Middle frontal gyrus (tissue), 1 donor: Measurements from ENCODE around the gene CARD9.

Source experiments
- DNase-seq: peaks from one replicate; pipeline ENCODE4 v3.0.0-alpha.2; 2015; ENCODE audit warnings: low spot score; ENCODE audit errors: extremely low spot score

CARD9 gene

DNA sequence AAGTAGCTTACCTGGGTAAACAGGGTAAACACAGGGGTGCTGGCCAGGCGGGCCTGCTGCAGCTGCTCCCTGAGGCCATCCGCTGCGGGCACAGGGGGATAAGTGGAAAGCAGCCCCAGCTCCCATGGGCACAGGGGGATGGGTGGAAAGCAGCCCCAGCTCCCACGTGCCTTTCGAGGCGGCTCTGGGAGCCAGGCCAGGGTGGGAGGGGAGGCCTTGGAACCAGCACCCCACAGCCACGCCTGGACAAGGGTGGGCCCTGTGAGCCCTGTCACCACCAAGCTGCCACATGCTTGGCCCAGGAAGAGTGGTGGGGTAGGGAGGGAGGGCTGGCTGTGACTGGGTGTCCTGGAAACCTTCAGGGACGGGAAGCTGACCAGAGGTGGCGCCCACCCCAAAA, 7.8 kb upstream of the CARD9 start:
- DNase-seq, result no peak

DNA sequence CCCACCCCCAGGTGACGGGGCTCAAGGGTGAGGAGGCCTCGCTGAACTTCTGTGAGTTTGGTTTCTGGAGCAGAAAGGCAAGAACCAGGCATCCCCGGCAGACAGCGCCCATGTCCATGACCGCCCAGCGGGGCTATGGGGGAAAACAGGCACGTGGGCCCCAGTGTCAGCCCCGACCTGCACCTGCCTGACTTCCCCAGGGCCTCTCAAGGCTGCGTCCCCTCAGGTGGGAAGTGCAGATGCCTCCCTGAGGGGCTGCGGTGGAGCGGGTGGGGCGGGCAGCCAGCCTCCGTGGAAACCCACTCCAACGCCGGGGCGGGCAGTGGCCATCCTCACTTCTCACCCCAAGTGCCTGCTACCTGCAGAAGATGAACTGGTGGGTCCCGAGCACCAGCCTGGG, 6.9 kb upstream of the CARD9 start:
- no peak for DNase-seq

GRCh38 chr9:136379891-136380290, 6.4 kb upstream of the CARD9 start:
- DNase-seq, result no peak

DNA sequence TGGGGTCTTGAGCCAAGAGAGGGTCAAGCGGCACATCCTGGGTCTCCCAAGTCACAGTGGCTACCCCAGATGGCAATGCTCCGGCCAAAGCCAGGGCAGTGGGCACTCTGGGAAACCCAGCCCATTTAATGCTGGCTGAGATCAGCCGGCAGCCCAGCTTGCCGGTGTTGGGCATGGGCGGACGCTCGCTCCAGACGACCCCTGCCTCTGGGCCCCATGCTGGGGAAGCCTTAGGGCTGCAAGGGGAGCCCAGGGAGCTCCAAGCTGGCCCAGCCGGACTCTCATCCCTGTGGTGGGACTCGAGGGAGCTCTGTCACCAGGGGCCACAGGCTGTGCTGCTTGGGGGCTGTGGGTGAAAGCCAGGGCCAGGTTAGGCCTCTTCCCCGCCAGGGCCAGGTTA, 5.9 kb upstream of the CARD9 start:
- DNase-seq, result no peak

DNA sequence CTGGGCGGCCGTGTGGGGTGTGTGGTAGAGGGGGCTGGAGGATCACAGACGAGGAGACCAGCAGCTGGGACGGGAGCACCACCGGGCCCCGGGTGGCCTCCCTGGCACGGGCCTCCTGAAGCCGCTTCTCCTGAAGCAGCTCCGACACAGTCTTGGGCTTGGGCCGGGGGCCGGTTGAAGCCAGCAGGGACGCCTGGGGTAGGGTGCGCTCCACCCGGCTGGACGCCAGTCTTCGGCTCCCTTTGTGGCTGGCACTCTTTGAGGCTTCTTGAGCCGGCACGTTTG, 5.5 kb upstream of the CARD9 start:
- DNase-seq, result no peak

DNA sequence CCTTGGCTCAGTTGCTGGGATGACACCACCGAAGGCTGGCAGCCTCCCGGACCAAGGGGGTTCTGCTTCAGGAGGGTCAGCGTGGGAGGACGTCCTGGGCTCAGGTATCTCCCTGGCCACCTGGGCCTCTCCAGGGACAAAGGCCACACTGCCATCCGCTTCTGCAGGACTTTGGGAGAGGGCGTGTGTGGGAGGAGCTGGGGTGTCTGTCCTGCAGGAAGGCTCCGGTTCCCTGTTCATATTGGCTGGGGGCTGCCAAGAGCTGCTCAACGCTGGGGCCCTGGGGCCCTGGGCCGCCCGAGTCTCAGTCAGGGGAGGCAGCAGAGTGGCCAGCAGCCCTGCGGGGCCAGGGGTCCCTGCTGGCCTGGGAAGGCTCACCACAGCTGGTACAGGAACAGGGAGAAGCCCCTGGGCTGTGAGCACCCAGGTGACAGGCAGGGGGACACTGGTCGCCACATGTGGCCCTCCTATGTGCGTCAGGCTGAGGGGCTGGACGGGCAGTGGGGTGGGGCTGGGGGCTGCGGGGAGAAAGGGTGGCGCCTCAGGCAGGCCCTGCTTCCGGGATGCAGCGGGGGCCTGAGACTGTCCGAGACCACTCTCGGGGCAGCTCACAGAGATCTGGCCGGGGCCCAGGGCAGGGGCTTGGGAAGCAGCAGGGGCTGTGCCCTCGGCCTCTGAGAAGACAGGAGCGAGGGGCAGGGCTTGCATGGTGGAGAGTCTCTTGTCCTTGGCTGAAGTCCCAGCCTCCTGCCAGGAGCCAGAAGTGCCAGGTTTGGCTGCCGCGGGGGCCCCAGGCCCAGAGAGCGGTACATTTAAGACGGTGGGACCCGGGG, 4.9 kb upstream of the CARD9 start:
- DNase-seq, result no peak

DNA sequence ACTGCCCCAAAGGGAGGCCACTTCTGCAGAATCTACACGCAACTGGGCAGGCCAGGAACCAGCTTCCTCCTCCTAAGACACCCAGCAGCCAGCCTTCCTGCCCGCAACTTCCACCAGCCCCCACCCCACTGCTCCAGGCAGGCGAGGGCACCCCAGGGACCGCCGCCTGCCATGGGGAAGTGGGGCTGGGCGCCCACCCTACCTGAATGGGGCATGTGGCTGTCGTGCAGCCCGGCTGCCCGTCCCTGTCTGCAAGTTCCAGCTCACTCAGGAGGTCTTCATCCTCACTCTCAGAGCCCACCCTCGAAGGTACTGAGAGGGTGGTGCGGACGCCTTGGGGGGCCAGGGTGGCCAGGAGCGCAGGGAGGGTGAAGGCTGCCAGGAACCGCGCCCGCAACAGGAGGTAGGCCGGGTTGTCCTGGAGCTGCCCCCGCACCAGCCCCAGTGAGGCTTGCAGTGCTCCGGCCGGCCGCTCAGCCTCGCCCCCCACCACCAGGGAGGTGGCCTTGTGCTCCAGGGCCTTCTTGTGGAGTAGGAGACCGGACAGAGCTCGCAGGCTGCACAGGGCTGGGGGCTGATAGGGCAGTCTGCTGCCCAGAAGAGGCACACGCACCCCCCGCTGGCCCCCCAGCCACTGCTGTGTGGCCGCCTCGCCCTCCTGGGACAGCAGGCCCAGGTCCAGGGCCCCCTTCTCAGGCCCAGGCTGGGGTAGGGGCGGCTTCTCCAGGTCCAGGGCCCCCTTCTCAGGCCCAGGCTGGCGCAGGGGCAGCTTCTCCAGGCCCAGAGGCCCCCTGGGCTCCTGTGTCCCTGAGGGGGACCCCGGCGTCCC, 4.1 kb upstream of the CARD9 start:
- no peak for DNase-seq

- no peak for DNase-seq
Observed at GRCh38 chr9:136376457-136376856, 3.0 kb upstream of the CARD9 start.

- no peak for DNase-seq
Observed at GRCh38 chr9:136375096-136375495, 1.6 kb upstream of the CARD9 start.

- no peak for DNase-seq
Observed at GRCh38 chr9:136374183-136374575, 710 bp upstream of the CARD9 start.

- DNase-seq, result no peak
Observed at GRCh38 chr9:136372561-136373299, 739 bp downstream of the CARD9 start.

DNA sequence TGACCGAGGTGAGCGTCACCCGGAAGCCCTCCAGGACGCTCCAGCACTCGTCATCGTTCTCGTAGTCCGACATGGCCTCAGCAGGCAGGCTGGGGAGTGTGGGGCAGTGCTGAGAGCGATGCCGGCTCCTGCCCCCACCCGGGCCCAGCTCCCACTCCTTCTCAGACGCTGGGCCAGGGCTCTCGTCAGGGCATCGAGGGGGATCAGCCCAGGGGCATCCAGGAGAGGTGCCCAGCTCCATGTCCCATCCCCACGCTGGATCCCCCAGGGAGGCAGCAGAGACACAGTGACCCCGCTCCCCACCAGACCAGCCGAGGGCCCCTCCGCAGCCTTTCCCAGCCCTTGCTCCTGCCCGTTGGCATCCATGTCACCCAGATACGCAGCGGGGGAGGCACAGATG, 1.5 kb downstream of the CARD9 start:
- no peak for DNase-seq

- DNase-seq, result no peak
Observed at GRCh38 chr9:136371533-136371880, 2.0 kb downstream of the CARD9 start.

GRCh38 chr9:136370687-136371532, 2.6 kb downstream of the CARD9 start:
- no peak for DNase-seq

- no peak for DNase-seq
Observed at GRCh38 chr9:136370037-136370436, 3.4 kb downstream of the CARD9 start.

DNA sequence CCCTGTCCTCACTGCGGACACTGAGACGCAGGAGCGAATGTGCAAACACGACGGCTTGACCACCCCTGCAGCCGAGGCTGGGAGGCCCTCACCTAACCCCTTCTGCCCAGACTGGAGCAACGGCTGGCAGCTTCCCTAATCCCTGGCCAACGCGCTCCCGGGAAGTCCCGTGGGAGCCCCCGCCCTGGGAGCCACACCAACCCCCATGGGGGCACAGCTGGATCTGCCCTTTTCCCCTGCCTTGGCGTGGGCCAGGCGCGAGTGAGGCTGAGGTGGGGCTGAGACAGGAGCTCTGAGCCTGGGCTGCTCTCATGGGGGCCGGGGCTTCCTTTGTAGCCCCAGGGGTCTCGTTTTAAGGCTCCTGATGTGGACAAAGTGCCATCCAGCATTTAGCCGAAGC, 5.3 kb downstream of the CARD9 start:
- DNase-seq, result no peak

DNA sequence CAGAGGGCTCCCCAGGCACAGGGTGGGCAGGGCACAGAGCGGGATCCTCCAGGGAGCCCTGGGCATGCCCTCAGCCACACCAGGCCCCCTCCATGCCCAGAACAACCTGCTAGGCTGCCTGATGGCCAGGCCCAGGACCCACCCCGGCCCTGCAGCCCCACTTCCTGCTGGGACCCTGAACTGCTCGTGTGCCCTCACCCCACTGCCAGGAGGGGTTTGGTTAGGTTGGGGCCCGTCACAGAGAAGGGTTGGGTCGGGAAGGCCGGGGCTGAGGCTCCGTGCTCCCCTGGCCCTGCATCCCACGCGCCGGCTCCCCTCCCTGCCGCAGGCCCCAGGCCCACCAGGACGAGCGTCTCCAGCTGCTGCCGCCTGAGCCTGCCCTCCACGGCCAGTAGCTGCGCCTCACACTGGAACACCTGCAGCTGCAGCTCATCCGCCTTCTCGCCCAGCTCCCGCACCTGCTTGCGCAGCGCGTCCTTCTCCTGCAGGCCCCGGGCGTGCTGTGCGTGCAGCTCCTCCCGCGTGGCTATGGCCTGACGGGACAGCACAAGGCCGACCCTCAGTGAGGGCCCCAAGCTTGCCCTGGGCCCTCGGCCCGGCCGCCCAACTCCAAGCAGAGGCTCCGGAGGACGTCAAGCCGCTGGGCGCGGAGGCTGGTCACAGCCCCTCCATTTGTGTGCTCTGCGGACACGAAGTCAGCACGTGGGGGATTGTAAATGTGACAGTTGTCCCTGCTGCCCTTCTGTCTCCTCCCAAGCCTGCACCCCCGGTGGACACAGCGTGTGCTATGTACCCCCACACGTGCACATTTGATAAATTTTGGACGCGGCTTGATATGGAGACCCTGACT, 5.9 kb downstream of the CARD9 start:
- DNase-seq, result no peak

DNA sequence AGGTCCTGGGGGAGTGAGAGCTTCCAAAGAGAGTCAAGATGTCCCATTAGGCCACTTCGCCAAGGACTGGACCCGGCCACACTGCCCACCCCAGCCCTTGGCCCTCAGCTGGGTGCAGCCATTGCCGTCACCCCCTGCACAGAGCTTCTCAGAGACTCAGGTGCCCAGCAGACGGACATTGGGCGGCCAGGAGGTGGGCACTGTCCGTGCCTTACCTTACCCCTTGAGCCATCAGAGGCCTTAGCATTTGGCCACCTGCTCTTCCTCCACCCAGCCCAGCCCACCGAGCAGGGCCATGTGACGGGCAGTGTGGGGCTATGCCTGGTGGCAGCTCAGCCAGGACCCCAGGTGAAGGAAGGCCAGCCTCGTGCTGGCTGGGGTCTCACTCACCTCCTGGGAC, 6.6 kb downstream of the CARD9 start:
- DNase-seq, result no peak

- no peak for DNase-seq
Observed at GRCh38 chr9:136365775-136366222, 7.7 kb downstream of the CARD9 start.
